Stromal cell of bone marrow (primary cell): ENCODE measurements around the gene NT5DC4.

Experiments used
- DNase-seq: peaks from one replicate; pipeline ENCODE4 v3.0.0-alpha.2; 2012; ENCODE audit warnings: low read depth

NT5DC4 gene

DNA sequence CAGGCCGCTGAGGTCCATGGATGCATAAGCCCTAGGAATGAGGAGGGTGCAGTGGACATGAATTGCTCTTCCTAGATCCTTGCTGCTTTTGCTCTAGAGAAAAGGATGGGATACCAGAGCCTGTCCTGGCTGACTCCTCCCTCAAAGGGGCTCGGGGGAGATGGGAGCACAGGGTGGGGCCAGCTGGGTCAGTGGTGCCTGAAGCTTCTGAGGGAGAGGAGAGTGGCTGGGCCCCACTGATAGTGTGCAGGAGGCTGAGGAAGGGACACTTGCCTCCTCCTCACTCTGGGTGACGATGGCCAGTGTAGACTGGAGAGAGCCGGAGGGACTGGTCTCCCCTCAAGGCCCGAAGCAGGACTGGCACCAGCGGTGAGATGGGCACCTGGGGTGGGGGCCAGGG, at the start of gene NT5DC4:
NT5DC4 (plus strand) TSS at position 236 of the 400 bp plus-strand sequence; CDS start at position 296, 60 bp downstream.
- no peak for DNase-seq

- no peak for DNase-seq
These were observed 49.0 kb upstream of the NT5DC4 start for GRCh38 chr2:112671801-112672200.

- DNase-seq, result no peak
These were observed 47.8 kb upstream of the NT5DC4 start for GRCh38 chr2:112673008-112673407.

GRCh38 chr2:112674229-112674628, 46.6 kb upstream of the NT5DC4 start:
- no peak for DNase-seq

- no peak for DNase-seq
These were observed 41.3 kb upstream of the NT5DC4 start for GRCh38 chr2:112679484-112679883.

GRCh38 chr2:112680666-112681101, 40.1 kb upstream of the NT5DC4 start:
- DNase-seq, result no peak

DNA sequence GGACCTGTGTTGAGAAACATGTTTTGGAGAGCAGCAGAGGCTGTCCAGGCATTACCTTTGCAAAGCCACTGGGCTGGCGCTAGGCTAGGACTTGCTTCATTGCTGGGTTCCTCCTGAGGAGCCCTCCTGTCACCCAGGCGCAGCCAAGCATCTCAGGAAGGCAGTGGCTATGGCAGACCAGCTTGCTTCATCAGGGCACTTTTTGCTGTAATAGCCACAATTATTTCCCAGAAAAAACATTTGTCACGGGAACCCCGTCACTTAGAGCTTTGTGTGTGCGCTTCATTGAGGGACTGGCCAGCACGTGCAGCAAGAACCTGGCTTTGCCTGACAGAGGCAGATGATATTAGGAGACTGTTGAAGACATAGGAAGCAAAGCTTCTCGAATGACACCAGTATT, 38.7 kb upstream of the NT5DC4 start:
- DNase-seq, result no peak

- no peak for DNase-seq
These were observed 37.0 kb upstream of the NT5DC4 start for GRCh38 chr2:112683550-112684414.

GRCh38 chr2:112684415-112684775, 36.4 kb upstream of the NT5DC4 start:
- DNase-seq, result no peak

DNA sequence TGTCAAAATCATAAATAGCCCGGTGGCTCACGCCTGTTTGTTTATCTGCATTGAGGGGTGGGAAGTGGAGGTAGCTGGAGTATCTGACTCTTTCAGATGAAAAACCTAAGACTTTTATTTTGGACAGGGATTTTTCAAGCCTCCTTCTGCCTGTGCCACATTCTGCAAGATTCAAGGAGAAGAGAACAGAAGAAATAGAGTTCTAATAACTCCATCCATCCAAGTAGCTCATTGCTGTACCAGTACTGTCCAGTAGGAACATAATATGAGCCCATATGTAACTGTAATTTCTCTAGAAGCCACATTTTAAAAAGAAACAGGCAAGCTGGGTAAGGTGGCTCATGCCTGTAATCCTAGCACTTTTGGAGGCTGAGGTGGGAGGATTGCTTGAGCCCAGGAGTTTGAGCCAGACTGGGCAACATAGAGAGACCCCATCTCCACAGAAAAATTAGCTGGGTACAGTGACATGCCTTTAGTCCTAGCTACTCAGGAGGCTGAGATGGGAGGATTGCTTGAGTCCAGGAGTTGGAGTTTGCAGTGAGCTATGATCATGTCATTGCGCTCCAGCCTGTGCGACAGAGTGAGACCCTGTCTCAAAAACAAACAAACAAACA, 35.4 kb upstream of the NT5DC4 start:
- no peak for DNase-seq

DNA sequence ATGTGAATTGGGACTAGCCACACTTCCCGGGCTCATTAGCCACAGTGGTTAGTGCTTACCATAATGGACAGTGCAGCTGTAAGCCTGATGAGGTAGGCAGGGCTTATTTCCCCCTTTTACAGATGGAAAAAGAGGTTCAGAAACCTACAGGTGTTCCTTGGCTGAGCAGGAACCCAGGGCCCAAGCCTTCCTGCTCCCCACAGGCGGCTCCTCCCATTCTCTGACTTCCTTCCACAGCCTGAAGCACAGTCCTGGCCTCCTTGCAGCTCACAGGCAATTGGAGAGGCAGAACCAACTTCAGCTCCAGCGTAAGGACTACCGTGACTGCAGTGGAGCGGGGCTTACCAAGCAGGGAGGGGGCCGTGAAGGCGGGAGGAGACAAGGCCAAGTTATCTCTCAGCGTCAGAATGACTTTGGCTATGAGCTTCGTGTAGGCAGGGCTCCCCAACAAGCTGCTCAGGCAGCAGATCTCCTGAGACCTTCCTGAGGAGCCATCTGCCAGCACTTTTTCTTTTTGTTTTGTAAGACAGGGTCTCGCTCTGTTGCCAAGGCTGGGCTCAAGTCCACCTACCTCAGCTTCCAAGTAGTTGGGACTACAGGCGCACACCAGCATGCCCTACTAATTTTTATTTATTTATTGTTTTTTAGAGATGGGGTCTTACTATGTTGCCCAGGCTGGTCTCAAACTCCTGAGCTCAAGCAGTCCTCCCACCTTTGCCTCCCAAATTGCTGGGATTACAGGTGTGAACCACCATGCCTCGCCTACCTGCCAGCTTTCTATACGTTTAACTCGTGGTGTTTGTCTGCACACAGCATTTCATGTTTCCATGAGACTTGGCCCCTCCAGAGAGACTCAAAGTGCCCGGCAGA, 34.2 kb upstream of the NT5DC4 start:
- no peak for DNase-seq

DNA sequence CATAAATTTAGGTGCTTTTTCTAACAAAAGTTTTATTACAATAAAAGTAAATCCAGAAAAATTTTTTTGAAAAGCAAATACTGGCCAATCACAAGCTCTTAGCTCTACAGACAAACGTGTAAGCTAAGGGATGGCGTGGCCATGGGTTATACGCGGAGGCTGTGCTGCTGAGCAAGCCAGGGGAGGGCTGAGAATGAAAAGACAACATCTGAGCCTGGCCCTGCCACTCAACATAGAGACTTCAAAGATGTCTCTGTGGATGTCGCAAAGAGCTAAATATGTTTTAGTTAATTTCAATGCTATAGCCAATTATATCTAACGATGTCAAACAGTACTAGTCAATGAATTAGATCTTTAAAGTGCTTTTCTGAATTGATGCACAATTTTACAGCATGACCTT, 33.3 kb upstream of the NT5DC4 start:
- no peak for DNase-seq

DNA sequence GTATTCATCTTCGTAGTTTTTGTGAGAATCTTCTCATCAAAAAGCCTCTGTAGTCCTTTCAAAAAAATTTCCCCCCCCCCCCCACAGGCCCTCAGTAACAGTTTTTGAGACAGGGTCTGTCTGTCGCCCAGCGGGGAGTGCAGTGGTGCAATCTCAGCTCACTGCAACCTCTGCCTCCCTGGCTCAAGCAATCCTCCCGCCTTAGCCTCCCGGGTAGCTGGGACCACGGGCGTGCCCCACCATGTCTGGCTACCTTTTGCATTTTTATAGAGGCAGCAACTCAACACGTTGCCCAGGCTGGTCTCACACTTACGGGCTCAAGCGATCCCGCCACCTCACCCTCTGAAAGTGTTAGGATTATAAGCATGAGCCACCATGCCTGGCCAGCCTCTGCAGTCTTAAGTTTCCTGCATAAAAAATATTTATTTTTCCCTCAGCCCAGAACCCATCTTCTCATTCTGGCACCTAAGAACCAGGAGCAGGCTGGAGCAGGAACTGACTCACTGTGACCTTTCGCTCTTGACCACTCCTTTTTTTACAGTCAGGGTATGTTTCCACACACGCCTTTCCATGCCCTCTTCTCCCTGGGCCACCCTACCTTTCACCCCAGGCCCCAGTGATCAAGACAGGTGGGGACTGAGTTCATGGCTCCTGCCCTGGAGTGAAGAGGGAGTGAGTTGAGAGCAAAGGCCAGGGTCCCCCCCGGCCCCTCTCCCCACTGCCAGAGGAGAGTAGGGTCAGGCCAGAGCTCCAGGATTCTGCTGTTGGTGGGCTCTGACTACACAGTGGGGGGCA, 32.5 kb upstream of the NT5DC4 start:
- no peak for DNase-seq

GRCh38 chr2:112690853-112691401, 29.9 kb upstream of the NT5DC4 start:
- peak; percentile 55 for DNase-seq

DNA sequence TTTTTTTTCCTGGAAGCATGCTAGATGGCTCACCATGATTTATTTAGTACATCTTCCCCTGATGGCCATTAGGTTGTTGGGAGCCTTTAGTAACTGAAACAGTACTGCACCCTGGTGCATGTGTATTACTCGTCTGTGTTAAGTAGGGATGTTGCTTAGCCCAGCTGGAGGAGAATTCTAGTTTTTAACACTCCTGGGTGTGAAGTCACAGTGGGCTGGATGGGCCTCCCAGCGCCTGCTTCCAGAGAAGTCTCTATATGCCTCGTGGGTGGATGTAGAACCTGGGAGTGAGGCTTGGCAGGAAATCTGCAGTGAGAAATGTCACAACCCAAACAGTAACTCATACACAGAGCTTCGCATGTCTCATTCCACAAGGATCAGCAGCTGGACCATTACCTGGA, 28.9 kb upstream of the NT5DC4 start:
- no peak for DNase-seq

DNA sequence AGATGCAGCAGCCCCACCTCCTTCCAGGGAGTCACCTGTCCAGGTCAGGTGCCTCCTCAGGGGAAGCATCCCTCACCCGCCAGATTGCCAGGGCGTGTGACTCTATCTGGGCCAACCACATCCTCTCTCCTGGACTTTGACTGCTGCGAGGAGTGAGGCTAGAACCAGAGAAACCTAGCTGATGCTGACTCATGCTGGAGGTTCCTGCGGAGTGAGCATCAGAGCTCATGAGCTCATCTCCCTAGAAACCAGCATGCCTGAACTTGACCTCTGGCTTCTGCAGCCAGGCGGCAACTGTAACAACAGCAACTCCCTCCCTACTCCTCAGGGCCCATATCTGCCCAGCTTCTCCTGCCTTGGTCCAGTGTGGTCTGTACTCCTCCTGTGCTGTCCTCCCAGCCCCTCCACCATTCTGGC, 28.3 kb upstream of the NT5DC4 start:
- peak; percentile 96 for DNase-seq

DNA sequence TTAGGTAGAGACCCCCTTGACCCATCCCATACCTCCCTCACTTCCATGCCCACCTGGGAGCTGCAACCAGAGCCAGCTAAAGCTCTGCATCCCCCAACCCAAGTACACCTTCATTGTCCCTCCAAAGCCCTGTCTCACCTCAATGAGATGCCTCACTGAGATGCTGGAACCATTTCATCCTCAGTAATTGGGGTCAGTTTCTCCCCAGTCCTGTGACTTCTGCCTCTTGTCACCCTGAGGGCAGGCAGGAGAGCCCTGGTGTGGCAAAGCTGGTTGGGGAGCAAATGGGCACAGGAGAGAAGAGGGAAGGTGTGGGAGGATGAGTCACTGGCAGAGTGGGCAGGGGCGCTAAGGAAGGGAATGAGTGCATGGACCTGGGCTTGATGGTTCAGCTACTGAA, 27.9 kb upstream of the NT5DC4 start:
- no peak for DNase-seq

GRCh38 chr2:112693596-112693995, 27.2 kb upstream of the NT5DC4 start:
- DNase-seq, result no peak

DNA sequence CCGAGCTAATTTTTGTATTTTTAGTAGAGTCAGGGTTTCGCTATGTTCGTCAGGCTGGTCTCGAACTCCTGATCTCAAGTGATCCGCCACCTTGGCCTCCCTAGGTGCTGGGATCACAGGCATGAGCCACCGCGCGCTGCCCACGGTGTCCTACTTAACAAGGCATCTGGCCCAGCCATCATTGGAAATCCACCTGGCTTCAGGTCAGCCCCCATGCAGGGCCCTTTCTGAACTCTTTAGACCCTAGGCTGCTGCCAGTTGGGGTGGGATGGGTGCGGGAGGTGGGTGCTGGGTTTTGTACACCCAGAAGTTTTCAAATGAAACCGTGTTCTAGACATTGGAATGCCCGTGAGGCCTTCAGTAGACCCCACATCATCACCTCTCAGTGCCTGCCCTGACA, 26.6 kb upstream of the NT5DC4 start:
- DNase-seq, result no peak

GRCh38 chr2:112698834-112699515, 21.8 kb upstream of the NT5DC4 start:
- no peak for DNase-seq
